H1 (cell line): ENCODE measurements around the gene ANKS1A. TPM values are rescaled to one million over a fixed set of nuclear protein-coding genes. Genes with fewer than 3 reads are reported as not detected.

ENCODE experiments used
- EP300 ChIP-seq, 2 experiments: IDR thresholded peaks; 1 replicate in 1 of 2; 2 replicates in 1 of 2; pipeline ENCODE4 v1.6.1; 2011 to 2012; ENCODE audit warnings: low read depth in 2 of 2, low read length in 2 of 2, mild to moderate bottlenecking in 2 of 2, borderline replicate concordance in 1 of 2, inconsistent platforms in 1 of 2, moderate library complexity in 1 of 2
- TEAD4 ChIP-seq: IDR thresholded peaks from 2 replicates; pipeline ENCODE4 v1.6.1; 2012; ENCODE audit warnings: low read depth, low read length, inconsistent platforms, mixed read lengths
- polyA plus RNA-seq, 7 experiments: library from polyadenylated mRNA; depleted of rRNA in 3 of 7; stranded (reverse) in 5 of 7; unstranded in 2 of 7; fragments of >200 nt in 5 of 7; fragments of 200-250 nt in 2 of 7; gene quantifications; 1 replicate in 5 of 7; 2 replicates in 1 of 7; 4 replicates in 1 of 7; pipeline versions ENCODE4 v1.2.1 to v1.2.3, GENCODE V29; 2011 to 2013; ENCODE audit warnings: missing spikeins in 2 of 7, mixed read lengths in 2 of 7
- total RNA-seq: library from RNA; stranded (reverse); fragmentation: NEBNext Ultra II Directional; extraction: Animal tissue kit (Norgen Biotek cat#: 25700); gene quantifications from 2 replicates; pipeline ENCODE4 v1.2.1, GENCODE V29; 2021
- TF ChIP-seq, protein P1 (sequence below): IDR thresholded peaks from 2 replicates; pipeline ENCODE4 v1.6.1; 2012; ENCODE audit warnings: inconsistent platforms

Gene ANKS1A
- total and polyA plus RNA-seq, 2 of the 8 experiments (the other 6 are each of a cell fraction or from before 2014, with no cell fraction given), result 9.8 to 30.9 TPM

DNA sequence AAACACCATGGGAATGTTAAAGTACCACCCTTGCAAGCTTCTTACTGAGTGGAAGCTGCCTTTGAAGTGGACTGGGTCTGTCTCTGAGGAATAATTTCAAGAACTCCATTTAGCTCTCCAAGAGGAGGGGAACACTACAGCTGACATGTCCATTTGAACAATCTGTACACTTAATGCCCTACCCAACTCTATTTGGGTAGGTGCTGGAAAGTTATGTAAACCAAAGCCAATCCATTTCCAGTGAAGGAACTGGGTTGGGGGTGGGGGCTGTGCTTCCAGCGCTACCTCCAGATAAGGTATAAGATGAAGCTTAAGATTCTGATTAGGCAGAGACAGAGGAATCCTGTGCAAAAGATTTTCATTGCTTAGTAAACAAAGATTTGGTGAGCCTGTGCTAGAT is 130.1 kb downstream of the ANKS1A start (continued):
- no peak for TF ChIP-seq TEAD4
- TF ChIP-seq, protein P1, sequence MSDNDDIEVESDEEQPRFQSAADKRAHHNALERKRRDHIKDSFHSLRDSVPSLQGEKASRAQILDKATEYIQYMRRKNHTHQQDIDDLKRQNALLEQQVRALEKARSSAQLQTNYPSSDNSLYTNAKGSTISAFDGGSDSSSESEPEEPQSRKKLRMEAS, result no peak
- no peak for TF ChIP-seq EP300 (IDR thresholded peaks at IDR 0.05; ENCODE audit: borderline replicate concordance in 1 of 2, low read depth in 2 of 2, low read length in 2 of 2)
